NCI-H1048 (cell line): Measurements from ENCODE around the gene EML2.
"Not testable (repeated sequence)": the region's sequence is repeated elsewhere in the genome, so short reads cannot be mapped to it uniquely, and the experiment has no call there.

Experiments used
- DNase-seq: peaks from one replicate; lab custom pipeline; 2025; lab: John Stamatoyannopoulos, UW

The EML2 gene, protein sequence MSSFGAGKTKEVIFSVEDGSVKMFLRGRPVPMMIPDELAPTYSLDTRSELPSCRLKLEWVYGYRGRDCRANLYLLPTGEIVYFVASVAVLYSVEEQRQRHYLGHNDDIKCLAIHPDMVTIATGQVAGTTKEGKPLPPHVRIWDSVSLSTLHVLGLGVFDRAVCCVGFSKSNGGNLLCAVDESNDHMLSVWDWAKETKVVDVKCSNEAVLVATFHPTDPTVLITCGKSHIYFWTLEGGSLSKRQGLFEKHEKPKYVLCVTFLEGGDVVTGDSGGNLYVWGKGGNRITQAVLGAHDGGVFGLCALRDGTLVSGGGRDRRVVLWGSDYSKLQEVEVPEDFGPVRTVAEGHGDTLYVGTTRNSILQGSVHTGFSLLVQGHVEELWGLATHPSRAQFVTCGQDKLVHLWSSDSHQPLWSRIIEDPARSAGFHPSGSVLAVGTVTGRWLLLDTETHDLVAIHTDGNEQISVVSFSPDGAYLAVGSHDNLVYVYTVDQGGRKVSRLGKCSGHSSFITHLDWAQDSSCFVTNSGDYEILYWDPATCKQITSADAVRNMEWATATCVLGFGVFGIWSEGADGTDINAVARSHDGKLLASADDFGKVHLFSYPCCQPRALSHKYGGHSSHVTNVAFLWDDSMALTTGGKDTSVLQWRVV

GRCh38 chr19:45638930-45639729 is at the start of gene EML2:
TSS of gene EML2 (minus strand) at chr19:45639397. CDS start at chr19:45639376, 21 bp downstream.
- no peak for DNase-seq

DNA sequence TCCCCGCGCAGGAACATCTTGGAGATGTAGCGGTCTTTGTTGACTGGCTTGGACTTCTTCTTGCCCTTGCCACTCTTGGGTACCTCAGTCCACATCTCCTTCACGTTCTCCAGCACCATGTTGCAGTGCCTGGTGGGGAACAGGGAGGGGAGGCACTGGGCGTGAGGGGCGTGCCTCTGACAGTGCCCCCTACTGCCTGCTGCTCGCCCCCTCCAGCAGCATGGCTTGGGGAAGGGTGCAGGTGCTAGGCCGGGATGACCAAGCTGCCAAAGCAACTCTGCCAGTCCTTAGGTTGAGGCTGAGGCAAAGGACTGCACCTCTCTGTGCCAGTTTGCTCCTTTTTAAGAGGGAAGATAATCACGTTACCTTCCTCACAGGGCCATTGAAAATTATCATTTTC is 48.4 kb upstream of the EML2 start:
- DNase-seq: no peak

DNA sequence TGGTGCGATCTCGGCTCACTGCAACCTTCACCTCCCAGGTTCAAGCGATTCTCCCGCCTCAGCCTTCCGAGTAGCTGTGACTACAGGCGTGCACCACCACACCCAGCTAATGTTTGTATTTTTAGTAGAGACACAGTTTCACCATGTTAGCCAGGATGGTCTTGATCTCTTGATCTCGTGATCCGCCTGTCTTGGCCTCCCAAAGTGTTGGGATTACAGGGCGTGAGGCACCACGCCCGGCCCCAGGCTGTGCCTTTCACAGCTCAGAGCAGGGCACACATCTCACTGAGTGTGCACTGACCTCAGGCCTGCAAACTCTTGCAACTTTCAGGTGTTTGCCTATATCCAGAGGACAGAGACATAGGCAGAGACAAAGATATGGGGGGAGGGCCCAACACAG is 45.8 kb upstream of the EML2 start:
- DNase-seq: not testable (repeated sequence)

DNA sequence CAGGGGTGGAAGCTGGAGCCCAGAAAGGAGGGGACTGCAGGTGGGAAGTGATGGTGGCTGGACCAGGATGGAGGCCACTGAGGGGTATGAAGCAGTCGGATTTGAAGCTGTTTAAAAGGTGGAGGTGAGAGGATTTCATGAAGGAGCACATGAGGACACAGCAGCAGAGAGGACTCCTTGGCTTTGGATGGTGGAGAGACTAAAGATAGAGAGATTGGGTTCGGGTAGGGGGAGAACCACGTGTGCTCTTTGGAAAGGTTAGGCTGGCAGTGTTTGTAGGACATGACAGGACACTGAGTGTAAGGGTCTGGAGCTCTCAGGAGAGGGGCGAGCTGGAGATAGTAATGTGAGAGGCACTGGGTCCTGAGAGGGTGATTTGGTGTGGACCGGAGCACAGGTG is 43.7 kb upstream of the EML2 start:
- no peak for DNase-seq

GRCh38 chr19:45682117-45682516 is 42.9 kb upstream of the EML2 start:
- no peak for DNase-seq

DNA sequence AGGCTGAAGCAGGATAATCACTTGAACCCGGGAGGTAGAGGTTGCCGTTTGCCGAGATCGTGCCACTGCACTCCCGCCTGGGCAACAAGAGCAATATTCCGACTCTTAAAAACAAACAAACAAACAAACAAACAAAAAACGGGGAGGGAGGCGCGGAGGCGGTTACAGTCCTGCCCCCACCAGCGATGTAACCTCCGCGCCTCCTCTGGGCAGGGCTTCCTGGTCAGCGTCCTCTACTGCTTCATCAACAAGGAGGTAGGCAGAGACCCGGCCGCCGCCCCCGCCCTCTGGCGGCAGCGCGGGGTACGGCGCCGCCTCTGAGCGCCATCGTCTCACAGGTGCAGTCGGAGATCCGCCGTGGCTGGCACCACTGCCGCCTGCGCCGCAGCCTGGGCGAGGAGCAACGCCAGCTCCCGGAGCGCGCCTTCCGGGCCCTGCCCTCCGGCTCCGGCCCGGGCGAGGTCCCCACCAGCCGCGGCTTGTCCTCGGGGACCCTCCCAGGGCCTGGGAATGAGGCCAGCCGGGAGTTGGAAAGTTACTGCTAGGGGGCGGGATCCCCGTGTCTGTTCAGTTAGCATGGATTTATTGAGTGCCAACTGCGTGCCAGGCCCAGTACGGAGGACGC is 42.3 kb upstream of the EML2 start:
- peak; percentile 41 for DNase-seq

DNA sequence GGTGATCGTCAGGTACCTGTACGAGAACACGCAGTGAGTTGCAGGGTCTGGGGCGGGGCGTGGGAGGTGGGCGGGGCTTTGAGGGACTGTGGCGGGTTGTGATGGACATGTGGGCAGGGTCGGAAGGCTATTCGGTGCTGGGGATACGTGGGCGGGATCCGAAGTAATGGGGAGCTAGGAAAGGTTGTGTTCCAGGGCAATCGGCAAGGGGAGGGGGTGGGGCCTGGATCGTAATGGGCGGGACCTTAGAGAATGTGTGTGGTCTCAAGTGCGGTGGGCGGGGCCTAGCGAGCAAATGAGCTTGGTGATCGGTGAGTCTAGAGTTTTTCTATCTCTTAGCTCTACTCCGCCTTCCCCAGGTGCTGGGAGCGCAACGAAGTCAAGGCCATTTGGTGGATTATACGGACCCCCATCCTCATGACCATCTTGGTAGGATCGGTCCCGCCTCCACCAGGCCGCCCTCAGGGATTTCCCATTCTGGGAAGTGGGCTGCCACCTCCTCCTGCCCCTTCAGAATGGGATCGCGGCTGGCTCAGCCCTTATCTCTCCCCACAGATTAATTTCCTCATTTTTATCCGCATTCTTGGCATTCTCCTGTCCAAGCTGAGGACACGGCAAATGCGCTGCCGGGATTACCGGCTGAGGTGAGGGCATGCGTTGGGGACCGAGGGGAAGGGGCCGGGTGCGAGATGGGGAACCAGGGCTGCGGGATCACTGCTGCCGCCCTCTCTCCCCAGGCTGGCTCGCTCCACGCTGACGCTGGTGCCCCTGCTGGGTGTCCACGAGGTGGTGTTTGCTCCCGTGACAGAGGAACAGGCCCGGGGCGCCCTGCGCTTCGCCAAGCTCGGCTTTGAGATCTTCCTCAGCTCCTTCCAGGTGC is 38.4 kb upstream of the EML2 start:
- peak; percentile 76 for DNase-seq

DNA sequence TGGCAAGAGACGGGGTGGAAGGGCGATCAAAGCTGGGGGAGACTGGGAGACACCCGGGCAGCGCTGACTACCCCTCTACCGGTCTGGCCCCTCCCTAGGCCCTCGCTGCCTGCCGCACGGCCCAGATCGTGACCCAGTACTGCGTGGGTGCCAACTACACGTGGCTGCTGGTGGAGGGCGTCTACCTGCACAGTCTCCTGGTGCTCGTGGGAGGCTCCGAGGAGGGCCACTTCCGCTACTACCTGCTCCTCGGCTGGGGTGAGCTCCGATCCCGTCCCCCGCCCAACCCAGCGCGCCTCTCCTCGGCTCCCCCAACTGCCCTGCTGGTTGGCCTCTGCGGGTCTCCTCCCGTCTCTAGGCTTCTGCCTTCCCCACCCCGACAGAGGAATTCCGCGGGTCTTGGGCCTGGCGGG is 37.7 kb upstream of the EML2 start:
- DNase-seq: no peak

DNA sequence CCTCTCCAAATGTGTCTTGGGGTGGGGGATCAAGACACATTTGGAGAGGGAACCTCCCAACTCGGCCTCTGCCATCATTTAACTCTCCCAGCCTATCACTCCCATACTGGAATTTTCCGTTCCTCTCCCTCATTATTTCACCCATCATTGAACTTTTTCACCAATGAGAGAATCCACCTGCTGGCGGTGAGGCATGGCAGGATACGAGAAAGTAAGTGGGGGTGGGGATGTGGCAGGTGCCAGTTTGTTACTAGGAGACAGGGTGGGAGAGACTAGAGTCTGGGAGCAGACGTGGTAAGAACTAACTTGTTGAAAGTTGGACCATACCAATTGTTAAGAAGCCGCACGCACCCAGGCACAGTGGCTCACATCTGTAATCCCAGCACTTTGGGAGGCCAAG is 35.7 kb upstream of the EML2 start:
- DNase-seq: no peak

DNA sequence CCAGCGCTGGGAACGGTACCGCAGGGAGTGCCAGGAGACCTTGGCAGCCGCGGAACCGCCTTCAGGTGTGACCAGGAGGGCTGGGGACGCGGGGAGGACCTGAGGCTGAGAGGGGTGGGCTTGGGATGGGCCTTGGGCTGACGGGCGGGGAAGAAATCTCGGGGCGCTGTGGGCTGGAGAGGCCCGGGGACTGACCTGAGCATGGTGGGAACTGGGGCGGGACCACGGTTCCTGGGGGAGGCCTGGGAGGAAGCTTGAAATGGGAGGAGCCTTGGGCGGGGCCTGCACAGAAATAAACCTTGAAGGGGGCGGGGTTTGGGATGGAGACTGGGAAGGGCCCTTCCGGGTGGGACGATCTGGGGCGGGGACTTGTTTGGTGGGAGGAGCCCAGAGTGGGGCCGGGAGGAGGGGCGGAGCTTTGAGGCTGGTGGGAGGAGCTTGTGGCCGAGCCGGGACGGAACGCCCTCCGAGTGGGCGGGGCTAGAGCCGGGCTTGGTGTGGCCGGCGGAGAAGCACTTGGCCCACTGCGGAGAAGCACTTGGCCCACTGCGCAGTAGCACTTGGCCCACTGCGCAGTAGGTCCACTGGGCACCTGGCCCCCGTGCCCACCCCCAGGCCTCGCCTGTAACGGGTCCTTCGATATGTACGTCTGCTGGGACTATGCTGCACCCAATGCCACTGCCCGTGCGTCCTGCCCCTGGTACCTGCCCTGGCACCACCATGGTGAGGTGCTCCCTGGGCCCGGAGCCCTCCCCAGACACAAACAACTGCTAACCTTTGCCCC is 31.7 kb upstream of the EML2 start:
- peak; percentile 58 for DNase-seq

GRCh38 chr19:45668342-45668871 is 29.2 kb upstream of the EML2 start:
- DNase-seq: no peak

DNA sequence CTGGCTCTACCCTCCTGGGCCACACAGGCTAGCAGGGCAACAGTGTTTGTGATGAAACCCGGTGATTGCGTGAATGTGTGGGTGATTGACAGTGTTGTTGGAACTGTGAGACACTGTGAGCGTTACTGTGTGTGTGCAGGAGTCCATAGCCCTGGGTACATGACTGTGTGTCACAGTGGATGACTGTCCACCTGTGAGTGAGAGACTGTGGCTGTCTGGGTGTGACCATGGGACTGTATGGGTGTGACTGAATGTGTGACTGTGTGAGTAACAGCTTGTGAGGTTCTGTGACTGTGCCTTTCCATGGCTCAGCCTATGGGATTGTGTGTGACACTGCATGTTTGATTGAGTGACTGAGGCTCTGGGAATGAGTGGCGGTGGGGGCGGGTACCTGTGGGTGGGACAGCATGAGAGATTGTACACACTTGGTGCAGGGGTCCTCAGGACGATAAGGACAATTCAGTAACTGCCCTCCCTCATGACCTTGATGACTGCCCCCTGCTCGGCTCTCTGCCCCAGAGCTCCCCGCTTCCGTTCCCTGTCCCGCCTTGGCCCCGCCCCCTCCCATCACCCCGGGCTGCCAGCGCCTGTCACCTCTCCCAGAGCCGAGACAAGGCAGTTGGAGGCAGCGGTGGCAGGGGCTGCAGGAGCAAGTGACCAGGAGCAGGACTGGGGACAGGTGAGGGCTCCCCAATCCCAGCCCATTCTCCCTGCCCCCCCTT is 28.6 kb upstream of the EML2 start, which contains the start of gene GIPR:
Gene GIPR (plus strand): TSS at position 602 of the 722 bp plus-strand sequence. CDS start 1,300 bp downstream, outside the sequence.
- DNase-seq: no peak

DNA sequence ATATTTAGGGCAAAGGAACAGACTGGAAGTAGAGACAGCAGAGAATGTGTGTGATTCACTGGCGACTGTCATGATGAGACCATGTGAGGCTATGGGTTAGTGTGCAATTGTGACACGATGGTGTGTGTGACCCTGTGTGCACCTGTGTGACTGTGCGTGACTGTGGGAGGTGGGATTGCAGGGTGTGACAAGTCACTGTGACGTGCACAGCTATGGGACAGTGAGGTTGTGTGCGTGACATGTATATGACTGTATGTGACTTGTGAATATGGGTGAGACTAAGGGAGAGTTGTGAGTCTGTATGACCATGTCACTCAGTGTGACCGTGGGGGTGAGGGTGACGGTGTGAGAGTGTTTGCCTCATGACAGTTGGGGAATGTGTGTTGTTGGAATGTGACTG is 25.4 kb upstream of the EML2 start:
- no peak for DNase-seq

DNA sequence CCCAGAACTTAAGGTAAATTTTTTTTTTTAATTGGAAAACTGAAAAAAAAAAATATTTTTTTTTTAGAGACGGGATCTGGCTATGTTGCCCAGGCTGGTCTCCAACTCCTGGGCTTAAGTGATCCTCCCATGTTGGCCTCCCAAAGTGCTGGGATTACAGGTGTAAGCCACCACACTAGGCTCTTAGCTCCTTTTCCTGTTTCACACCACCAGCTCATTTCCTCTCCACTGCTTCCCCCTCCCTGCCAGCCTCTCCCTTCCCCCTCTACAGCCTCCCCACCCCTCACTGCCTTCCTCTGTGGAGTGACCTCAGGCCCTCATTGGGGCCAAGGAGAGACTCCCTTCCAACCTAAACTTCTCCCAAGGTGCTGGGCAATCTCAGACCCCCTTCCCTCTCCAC is 24.6 kb upstream of the EML2 start:
- DNase-seq: no peak

GRCh38 chr19:45660636-45661035 is 21.4 kb upstream of the EML2 start:
- no peak for DNase-seq

DNA sequence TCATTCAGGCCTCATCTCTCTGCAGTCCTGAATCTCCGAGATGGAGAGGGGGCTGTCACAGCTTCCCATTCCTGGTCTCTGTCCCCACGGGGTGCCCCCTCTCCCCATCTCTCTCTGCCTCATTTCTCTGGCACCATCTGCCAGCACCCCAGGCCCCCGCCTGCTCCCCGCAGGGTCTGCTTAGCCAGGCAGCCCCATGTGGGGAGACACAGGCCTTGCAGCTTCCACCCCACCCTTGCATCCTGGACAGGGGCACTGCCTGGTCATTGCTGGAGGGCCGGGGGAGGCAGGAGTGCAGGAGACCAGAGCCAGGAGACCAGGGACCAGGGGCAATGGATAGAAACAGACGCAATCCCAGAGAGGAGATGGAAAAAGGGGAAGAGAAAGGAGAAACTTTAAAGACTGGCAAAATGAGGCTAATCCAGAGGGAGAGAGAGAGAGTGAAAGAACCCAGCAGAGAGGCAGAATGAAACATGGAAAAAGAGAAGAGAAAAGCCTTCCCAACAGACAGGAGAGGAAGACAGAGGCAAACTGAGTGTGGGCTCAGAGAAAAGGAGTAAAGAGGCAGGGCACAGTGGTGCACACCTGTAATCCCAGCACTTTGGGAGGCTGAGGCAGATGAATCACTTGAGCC is 20.0 kb upstream of the EML2 start:
- DNase-seq: no peak

GRCh38 chr19:45657520-45658167 is 18.4 kb upstream of the EML2 start:
- no peak for DNase-seq

GRCh38 chr19:45655073-45655472 is 15.9 kb upstream of the EML2 start:
- DNase-seq: no peak
